Cerebellar cortex (tissue), 1 donor: ENCODE measurements around the gene PLCE1.

Experiments
- DNase-seq: peaks from one replicate; pipeline ENCODE4 v3.0.0-alpha.2; 2015; ENCODE audit warnings: low spot score

The PLCE1 gene

DNA sequence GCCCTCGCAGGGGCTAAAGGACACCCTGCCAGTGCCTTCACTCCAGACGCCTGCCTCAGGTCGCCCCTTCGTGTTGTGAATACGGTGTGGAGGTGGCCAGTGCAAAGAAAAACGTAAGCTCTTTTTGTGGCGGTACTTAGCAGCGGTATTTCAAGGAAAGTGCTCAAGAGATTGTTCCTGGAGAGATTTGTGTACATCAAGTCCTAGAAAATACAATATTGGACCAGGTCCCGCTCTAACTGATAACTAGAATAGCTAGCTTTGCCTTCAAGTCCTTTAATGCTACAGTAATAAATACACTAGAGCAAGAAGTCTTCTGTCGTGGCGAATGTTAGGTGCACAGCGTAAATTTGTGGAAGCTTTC, 689 bp downstream of the PLCE1 start:
- no peak for DNase-seq

DNA sequence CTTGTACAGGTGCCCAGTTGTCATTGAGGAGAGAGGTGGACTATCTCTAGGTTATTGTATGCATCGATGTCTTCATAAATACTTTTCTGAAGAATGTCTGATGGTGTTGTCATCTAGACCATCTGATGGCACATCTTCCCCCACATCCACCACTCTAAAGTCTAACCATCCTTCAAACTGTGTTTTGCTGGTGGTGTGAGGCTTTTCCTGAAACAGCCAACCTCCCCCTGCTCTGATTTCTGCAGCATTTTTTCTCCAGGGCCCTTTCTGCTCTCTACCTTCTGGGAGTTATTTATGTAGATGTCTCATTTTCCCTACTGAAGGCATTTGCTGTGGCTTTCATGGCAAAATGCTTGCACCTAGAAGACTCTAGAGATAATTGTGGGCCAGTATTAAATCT, 1.5 kb downstream of the PLCE1 start:
- DNase-seq, result no peak

DNA sequence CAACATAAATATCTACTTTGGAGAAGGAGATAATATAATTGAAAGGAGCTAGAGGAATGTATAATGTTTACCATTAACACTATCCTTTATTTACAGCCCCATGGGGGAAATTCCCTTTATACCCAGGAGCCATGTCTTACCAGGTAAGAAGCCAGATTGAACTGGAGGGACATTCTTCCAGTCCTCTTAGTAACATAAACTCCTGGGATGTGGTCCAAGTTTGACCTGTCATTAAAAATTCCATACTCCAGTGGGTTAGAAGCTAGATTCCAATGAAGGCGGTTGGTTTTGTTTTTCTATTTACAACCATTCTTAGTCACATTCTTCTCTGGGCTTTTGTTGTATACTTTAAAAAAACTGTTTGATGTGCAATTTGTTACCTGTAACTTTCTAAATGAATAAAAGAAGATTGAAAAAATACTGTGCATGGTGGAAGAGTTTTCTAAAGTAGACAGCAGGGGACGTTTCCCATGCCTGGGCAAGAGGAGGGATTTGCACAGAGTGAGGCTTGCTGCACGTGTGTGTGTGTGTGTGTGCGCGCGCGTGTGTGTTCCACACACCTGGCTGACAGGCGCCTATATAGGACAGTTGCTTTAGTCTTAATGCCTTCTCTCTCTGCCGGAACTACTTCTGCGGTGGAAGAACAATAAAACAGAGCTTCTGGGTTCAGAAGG, 2.0 kb downstream of the PLCE1 start:
- no peak for DNase-seq

DNA sequence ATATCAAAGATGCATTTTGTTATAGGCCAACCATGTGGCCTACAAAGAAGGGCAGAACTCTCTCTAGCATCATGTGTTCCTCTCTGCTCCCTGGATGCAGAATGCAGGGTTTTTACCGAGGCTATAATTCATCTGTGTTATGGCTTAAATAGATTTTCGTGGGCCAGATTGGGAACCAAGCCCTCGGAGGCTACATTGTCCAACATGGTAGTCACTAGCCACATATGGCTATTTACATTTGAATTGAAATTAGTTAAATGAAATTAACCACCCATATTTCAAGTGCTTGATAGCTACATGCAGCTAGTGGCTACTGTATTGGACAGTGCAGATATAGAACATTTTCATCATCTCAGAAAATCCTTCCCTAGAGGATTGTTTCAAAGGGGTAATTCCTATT, 2.8 kb downstream of the PLCE1 start:
- no peak for DNase-seq

DNA sequence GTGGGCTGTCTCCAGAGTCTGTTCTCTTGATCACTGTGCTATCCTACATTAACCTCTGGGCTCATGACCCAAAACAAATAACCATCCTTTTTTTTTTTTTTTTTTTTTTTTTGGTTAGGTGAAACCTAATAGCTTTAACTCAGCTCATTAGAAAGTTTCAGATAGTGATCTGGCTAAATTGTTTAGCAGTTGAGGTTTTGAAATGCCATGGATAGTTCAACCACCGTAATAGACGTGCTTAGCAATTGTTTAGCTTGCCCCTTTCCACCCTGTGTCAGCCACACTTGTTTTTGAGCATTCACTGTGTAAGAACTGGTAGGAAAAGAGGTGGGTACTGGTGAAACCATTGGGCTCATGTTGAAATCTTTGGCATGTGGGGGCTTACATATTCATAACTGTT, 3.8 kb downstream of the PLCE1 start:
- DNase-seq, result no peak

GRCh38 chr10:93999401-93999851, 5.7 kb downstream of the PLCE1 start:
- no peak for DNase-seq

GRCh38 chr10:94000638-94001415, 7.1 kb downstream of the PLCE1 start:
- no peak for DNase-seq

DNA sequence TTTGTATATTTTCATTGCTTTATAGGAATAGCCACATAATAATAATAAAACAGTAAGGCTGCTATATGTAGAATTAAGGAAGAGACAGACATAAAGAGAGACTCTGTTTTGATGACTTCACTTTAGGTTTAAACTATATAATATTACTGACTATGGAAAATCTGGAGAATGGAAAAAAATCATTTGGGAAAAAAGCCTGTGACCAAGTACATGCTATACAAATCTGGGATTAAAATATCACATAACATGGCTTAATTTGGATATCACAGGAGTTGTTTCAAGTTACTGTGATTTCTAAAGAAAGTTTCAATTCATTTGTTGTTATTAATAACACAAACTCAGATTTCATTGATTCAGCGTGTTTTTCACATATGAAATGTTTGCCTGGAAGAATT, 7.7 kb downstream of the PLCE1 start:
- no peak for DNase-seq

- DNase-seq, result no peak
These were observed 8.4 kb downstream of the PLCE1 start for GRCh38 chr10:94002156-94002555.

GRCh38 chr10:94003488-94003887, 9.8 kb downstream of the PLCE1 start:
- DNase-seq, result no peak

DNA sequence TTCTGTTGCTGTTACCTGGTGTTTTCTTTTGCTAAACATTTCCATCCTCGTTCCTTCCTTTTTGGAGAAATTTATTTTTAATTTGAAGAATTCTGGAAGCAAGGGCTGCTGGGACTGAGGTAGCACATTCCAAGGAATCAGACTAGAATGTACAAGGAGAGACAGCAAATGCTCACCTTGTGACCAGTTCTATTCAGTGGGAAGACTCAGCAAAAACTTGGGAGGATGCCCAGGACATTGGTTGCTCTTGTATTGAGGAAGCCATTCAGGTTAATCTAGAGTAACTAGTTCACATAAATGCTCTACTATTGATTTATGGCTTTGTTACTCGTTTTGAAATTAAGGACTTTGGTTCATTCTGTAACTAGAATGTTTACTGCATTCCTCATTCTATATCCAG, 11.3 kb downstream of the PLCE1 start:
- DNase-seq, result no peak

DNA sequence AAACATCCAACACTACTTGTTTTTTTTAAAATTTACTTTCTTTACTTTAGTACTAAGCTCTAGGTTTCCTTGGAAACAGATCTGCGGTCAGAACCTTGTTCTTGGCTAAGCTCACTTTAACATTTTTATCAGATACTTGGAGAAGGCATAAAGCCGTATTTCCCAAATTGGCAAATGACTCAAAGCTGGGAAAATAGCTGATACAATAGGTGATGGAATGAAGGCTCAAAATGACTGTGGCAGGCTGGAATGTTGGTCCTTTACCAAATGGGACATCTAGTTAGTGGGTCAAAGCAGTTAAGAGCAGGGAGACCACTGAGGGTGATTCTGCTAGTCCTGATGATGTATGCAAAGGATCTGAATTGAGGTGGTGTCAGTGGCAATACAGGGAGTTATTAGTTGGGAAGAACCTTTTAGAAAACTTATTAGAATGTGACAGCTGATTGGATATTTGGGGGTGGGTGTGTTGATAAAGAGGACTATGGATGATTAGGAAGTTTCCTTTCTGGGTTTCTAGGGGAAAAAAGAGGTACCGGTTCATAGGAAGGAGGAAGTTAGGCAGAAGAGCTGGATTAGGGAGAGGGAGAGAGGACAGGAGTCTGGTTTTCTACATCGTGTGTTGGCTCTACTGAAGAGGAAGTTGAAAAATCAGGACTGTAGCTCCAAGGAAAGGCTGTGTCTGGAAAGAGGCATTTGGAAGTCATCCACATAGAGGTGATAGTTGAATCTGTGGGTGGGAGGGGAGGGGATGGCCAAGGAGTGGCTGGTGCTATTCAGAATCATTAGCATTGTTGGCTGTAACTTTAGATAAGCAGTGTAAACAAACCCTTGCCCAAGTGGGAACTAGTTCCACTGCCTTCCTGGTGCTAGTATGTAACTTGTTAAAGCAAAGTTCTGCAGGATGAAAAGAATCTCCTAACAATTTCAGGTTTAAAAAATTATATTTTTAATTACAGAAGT, 13.1 kb downstream of the PLCE1 start:
- no peak for DNase-seq

- no peak for DNase-seq
These were observed 14.8 kb downstream of the PLCE1 start for GRCh38 chr10:94008526-94008925.

- no peak for DNase-seq
These were observed 16.4 kb downstream of the PLCE1 start for GRCh38 chr10:94010116-94010515.

DNA sequence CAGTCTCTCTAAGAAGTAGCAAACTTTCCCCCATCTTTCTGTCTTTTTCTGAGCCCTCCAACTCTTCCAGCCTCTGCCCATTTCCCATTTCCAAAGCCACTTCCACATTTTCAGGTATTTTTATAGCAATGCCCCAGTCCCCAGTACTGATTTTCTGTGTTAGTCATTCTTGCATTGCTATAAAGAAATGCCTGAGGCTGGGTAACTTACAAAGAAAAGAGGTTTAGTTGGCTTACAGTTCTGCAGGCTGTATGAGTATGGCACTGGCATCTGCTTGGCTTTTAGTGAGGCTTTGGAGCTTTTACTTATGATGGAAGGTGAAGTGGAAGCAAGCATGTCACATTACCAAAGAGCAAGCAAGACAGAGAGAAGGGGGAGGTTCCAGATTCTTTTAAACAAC, 17.2 kb downstream of the PLCE1 start:
- DNase-seq, result no peak

DNA sequence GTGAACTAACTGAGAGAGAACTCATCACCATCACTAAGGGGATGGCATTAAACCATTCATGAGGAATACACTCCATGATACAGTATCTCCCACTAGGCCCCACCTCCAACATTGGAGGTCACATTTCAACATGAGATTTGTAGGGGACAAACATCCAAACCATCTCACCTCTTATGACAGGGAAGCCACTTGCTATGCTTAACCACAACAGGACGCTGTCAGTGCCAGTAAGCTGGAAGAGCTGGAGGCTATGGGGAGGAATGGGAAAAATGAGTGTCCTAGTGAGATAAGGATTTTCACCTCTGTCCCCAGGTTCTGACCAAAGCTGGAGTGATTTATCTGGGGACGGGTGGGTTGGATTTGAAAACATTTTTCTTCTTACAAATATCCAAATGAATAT, 17.6 kb downstream of the PLCE1 start:
- no peak for DNase-seq

GRCh38 chr10:94012834-94013233, 19.1 kb downstream of the PLCE1 start:
- DNase-seq, result no peak

GRCh38 chr10:94013331-94013760, 19.6 kb downstream of the PLCE1 start:
- DNase-seq, result no peak

DNA sequence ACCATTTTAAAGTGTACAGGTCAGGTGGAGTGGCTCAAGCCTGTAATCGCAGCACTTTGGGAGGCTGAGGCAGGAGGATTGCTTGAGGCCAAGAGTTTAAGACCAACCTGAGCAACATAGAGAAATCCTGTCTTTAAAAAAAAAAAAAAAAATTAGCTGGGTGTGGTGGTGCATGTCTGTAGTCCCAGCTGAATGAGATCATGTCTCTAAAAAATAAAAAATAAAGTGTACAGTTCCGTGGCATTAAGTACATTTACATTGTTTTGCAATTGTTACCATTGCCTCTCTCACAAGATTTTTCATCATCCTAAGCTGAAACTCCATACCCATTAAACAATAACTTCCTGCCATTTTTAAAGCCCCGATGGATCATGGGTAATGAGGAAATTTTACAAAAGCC, 20.6 kb downstream of the PLCE1 start:
- DNase-seq, result no peak

GRCh38 chr10:94016727-94017714, 23.3 kb downstream of the PLCE1 start:
- DNase-seq, result no peak

GRCh38 chr10:94018107-94018506, 24.4 kb downstream of the PLCE1 start:
- DNase-seq, result no peak
